Measurements from ENCODE around the gene IL12RB2.
"Not testable (repeated sequence)": the region's sequence is repeated elsewhere in the genome, so short reads cannot be mapped to it uniquely, and the experiment has no call there.

Gene IL12RB2

GRCh38 chr1:67433837-67434236 is 126.2 kb downstream of the IL12RB2 start:
- peak; percentile 12 for DNase-seq

GRCh38 chr1:67434491-67434890 is 126.8 kb downstream of the IL12RB2 start:
- no peak for DNase-seq

GRCh38 chr1:67436511-67437055 is 128.9 kb downstream of the IL12RB2 start:
- DNase-seq = no peak

- no peak for DNase-seq
Observed at GRCh38 chr1:67437961-67438360, 130.3 kb downstream of the IL12RB2 start.

GRCh38 chr1:67439277-67440029 is 131.8 kb downstream of the IL12RB2 start:
- no peak for DNase-seq

GRCh38 chr1:67440339-67440738 is 132.7 kb downstream of the IL12RB2 start:
- DNase-seq = no peak

GRCh38 chr1:67441183-67441582 is 133.5 kb downstream of the IL12RB2 start:
- peak; percentile 92 for DNase-seq

- DNase-seq = no peak
Observed at GRCh38 chr1:67441739-67442281, 134.1 kb downstream of the IL12RB2 start.

- not testable (repeated sequence) for DNase-seq
Observed at GRCh38 chr1:67446014-67446413, 138.3 kb downstream of the IL12RB2 start.
